ENCODE results near the gene TRIP12. TPM values are rescaled to one million over a fixed set of nuclear protein-coding genes. Genes with fewer than 3 reads are reported as not detected.
A peak's percentile ranks its signal among the peaks of the same experiment; 100 is the strongest.
"Not testable (repeated sequence)": the region's sequence is repeated elsewhere in the genome, so short reads cannot be mapped to it uniquely, and the experiment has no call there.

The TRIP12 gene
- total RNA-seq, 2 experiments from 2014 or later = 151 to 178 TPM

- DNase-seq (no peak), ATAC-seq (ENCODE audit: poor library complexity) (no peak)
- H3K4me3 Mint-ChIP-seq = peak overlapping the region; percentile 31
- Histone ChIP-seq H3K27ac (ENCODE audit: low read depth in 1 of 2, low read length in 2 of 2) (peak overlapping the region in 1 of 2 donors; percentile 35), H3K4me3 (ENCODE audit: low read length) (no peak overlapping the region), H3K9me3 (ENCODE audit: control insufficient read depth in 1 of 2, insufficient read depth in 1 of 2, low read length in 2 of 2) (no peaks in the 10 kb centered on the region), H3K27me3 (ENCODE audit: control insufficient read depth in 1 of 2, insufficient read depth in 2 of 2, low read length in 2 of 2) (no peaks in the 10 kb centered on the region), H3K36me3 (ENCODE audit: insufficient read depth, low read length) (peaks cover 10% of the 10 kb centered on the region), H3K4me1 (ENCODE audit: insufficient read depth, low read length) (peaks cover 26% of the 10 kb centered on the region)
- CTCF ChIA-PET = interaction anchor here (0.7 to 3.0 kb wide), 2 partner anchors 18 to 51 kb away, joined by 3 to 16 read pairs; no protein-coding TSS in a partner anchor
- H3K36me3 Mint-ChIP-seq (ENCODE audit: low read depth) = peaks cover 67% of the 10 kb centered on the region
- H3K4me1 Mint-ChIP-seq (ENCODE audit: low read depth) = peaks cover 86% of the 10 kb centered on the region
- no peak for TF ChIP-seq CTCF (IDR thresholded peaks at IDR 0.05)
- intact Hi-C loops (cut with DNase I, micrococcal nuclease) = loop anchor here (2.0 to 10.0 kb wide), 4 partner anchors 15 to 70 kb away; partner anchors contain the start of genes FBXO36 (in 1 of the 2) and TRIP12 (in 1 of the 2)
- peak overlapping the region; percentile 90 for H3K27ac Mint-ChIP-seq
- POLR2A ChIA-PET = interaction anchor here (0.6 to 8.8 kb wide), 7 partner anchors 10 to 1934 kb away, joined by 3 to 86 read pairs (median 6); partner anchors contain the start of genes COPS7B, FBXO36 and TRIP12
- H3K9me3 Mint-ChIP-seq = no peaks in the 10 kb centered on the region
- no peaks in the 10 kb centered on the region for H3K27me3 Mint-ChIP-seq
These were observed 69.9 kb downstream of the TRIP12 start for GRCh38 chr2:229851870-229852269.

GRCh38 chr2:229850355-229851275 lies 71.2 kb downstream of the TRIP12 start:
- H3K4me3 Mint-ChIP-seq = peak overlapping the region; percentile 26

GRCh38 chr2:229849073-229849472 lies 72.7 kb downstream of the TRIP12 start:
- peaks cover 26% of the 10 kb centered on the region for H3K4me1 ChIP-seq (ENCODE audit: insufficient read depth, low read length)
- intact Hi-C loops (cut with DNase I, micrococcal nuclease) = loop anchor here in 1 of 2 experiments (5.0 kb wide), 1 partner anchor 42 kb away; no protein-coding TSS in a partner anchor
- no peaks in the 10 kb centered on the region for H3K9me3 ChIP-seq (ENCODE audit: control insufficient read depth in 1 of 2, insufficient read depth in 1 of 2, low read length in 2 of 2)
- CTCF ChIA-PET = interaction anchor here (1.6 kb wide), 1 partner anchor 19 kb away, joined by 5 read pairs; no protein-coding TSS in a partner anchor
- peak overlapping the region in 1 of 2 donors; percentile 13 for H3K27ac ChIP-seq (ENCODE audit: low read depth in 1 of 2, low read length in 2 of 2)
- POLR2A ChIA-PET = interaction anchor here (1.6 to 8.8 kb wide), 2 partner anchors 12 to 13 kb away, joined by 4 to 86 read pairs; no protein-coding TSS in a partner anchor
- Mint-ChIP-seq H3K9me3 (no peaks in the 10 kb centered on the region), H3K27ac (peak overlapping the region; percentile 78), H3K4me3 (peak overlapping the region; percentile 45), H3K27me3 (no peaks in the 10 kb centered on the region), H3K36me3 (ENCODE audit: low read depth) (peaks cover 57% of the 10 kb centered on the region), H3K4me1 (ENCODE audit: low read depth) (peaks cover 76% of the 10 kb centered on the region)
- DNase-seq (peak in 4 of 14 experiments; percentile 18 to 26 (median 24)), ATAC-seq (ENCODE audit: poor library complexity) (peak; percentile 67)
- TF ChIP-seq CTCF (IDR thresholded peaks at IDR 0.05) = no peak
- no peak overlapping the region for H3K4me3 ChIP-seq (ENCODE audit: low read length)
- peaks cover 8% of the 10 kb centered on the region for H3K36me3 ChIP-seq (ENCODE audit: insufficient read depth, low read length)
- H3K27me3 ChIP-seq (ENCODE audit: control insufficient read depth in 1 of 2, insufficient read depth in 2 of 2, low read length in 2 of 2) = no peaks in the 10 kb centered on the region

More at GRCh38 chr2:229850355-229851275, 71.2 kb downstream of the TRIP12 start:
- DNase-seq = peak in 2 of 14 experiments; percentile 21 to 32
- H3K36me3 Mint-ChIP-seq (ENCODE audit: low read depth) = peaks cover 61% of the 10 kb centered on the region
- CTCF ChIA-PET = interaction anchor here (1.0 kb wide), 1 partner anchor 49 kb away, joined by 3 read pairs; no protein-coding TSS in a partner anchor
- ATAC-seq (ENCODE audit: poor library complexity); H3K27me3 ChIP-seq (ENCODE audit: control insufficient read depth in 1 of 2, insufficient read depth in 2 of 2, low read length in 2 of 2); H3K4me3 ChIP-seq (ENCODE audit: low read length); H3K27ac ChIP-seq (ENCODE audit: low read depth in 1 of 2, low read length in 2 of 2); H3K36me3 ChIP-seq (ENCODE audit: insufficient read depth, low read length); H3K27me3 Mint-ChIP-seq; H3K9me3 Mint-ChIP-seq; H3K9me3 ChIP-seq (ENCODE audit: control insufficient read depth in 1 of 2, insufficient read depth in 1 of 2, low read length in 2 of 2): not testable (repeated sequence)
- H3K4me1 Mint-ChIP-seq (ENCODE audit: low read depth) = peaks cover 77% of the 10 kb centered on the region
- H3K4me1 ChIP-seq (ENCODE audit: insufficient read depth, low read length) = peaks cover 26% of the 10 kb centered on the region
- POLR2A ChIA-PET = interaction anchor here (0.9 to 8.8 kb wide), 7 partner anchors 11 to 71 kb away, joined by 3 to 86 read pairs (median 4); partner anchors contain the start of gene TRIP12
- intact Hi-C loops (cut with DNase I, micrococcal nuclease) = loop anchor here (2.0 to 10.0 kb wide), 3 partner anchors 16 to 72 kb away; partner anchors contain the start of genes FBXO36 (in 1 of the 2) and TRIP12 (in 1 of the 2)
- H3K27ac Mint-ChIP-seq = peak overlapping the region; percentile 90
